ENCODE results near the gene RNASE12. TPM values are rescaled to one million over a fixed set of nuclear protein-coding genes. Genes with fewer than 3 reads are reported as not detected.
"Not testable (repeated sequence)": the region's sequence is repeated elsewhere in the genome, so short reads cannot be mapped to it uniquely, and the experiment has no call there.

Gene RNASE12
- total and polyA plus RNA-seq, 9 of the 15 experiments (the other 6 are each of a cell fraction or from before 2014, with no cell fraction given), result 0.24 TPM; not detected in 8

DNA sequence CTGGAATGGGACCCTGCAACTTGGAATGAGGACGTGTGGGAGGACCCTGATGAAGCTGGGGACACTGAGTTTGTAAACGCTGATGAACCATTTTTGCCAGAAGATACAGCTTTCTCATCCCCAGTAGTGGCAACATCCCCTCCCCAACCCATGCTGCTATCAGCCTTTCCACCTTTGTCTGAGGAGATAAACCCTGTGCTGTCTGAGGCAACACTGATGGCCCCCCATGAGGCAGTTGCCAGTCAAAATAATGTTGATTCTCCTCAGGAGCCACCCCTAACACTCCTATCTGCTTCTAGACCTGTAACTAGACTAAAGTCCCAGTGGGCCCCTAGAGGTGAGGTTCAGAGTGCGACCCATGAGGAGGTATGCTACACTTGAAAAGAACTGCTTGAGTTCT, 22.8 kb downstream of the RNASE12 start (continued):
- no peak for TF ChIP-seq STAT5B (CRISPR knock-in tag; IDR thresholded peaks at IDR 0.05)
- TF ChIP-seq CC2D1A (IDR thresholded peaks at IDR 0.05), result no peak; the same call in 1 of the 2 replicates
- TF ChIP-seq ZNF24 (IDR thresholded peaks at IDR 0.05), result no peak
- TF ChIP-seq JUND (IDR thresholded peaks at IDR 0.05; ENCODE audit: borderline replicate concordance, low read depth, low read length), result peak; percentile 23; the same call in 1 of the 2 replicates
- no peak; the same call in 2 of the 3 replicates for TF ChIP-seq JUND (tag; IDR thresholded peaks at IDR 0.05; ENCODE audit: borderline replicate concordance, low read depth, low read length)
- no peak for TF ChIP-seq POLR3A (IDR thresholded peaks at IDR 0.05; ENCODE audit: borderline replicate concordance, extremely low read depth, insufficient read depth, insufficient read length)
- TF ChIP-seq, protein P1, sequence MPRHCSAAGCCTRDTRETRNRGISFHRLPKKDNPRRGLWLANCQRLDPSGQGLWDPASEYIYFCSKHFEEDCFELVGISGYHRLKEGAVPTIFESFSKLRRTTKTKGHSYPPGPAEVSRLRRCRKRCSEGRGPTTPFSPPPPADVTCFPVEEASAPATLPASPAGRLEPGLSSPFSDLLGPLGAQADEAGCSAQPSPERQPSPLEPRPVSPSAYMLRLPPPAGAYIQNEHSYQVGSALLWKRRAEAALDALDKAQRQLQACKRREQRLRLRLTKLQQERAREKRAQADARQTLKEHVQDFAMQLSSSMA (CRISPR knock-in tag; IDR thresholded peaks at IDR 0.05), result no peak

DNA sequence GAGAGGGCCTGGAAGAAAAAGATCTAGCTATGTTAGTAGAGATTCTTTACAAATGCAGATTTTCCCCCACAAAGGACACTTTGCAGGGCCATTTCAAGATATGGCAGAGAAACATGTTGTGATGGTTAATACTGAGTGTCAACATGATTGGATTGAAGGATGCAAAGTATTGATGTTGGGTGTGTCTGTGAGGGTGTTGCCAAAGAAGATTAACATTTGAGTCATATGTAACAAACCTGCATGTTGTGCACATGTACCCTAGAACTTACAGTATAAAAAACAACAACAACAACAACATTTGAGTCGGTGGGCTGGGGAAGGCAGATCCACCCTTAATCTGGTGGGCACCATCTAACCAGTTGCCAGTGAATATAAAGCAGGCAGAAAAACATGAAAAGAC, 24.0 kb downstream of the RNASE12 start:
- CTCF ChIA-PET (ENCODE audit: low intra/inter-chr PET ratio); ATAC-seq; H3K4me3 ChIP-seq; H3K27ac ChIP-seq (ENCODE audit: extremely low read depth, low read depth, low read length); FAIRE-seq; H3K4me2 ChIP-seq (ENCODE audit: insufficient read depth, low read length); in situ Hi-C loops (cut with MboI); H2AFZ ChIP-seq (ENCODE audit: low read depth, low read length); H3K36me3 ChIP-seq (ENCODE audit: control insufficient read depth, insufficient read depth, low read length); H3K79me2 ChIP-seq (ENCODE audit: control insufficient read depth, insufficient read depth, low read length); BruUV-seq (replicated peaks); H3K9me1 ChIP-seq (ENCODE audit: control insufficient read depth, insufficient read depth, low read length); H3K9ac ChIP-seq (ENCODE audit: insufficient read depth in 1 of 2, low read depth in 2 of 2, low read length in 2 of 2); H3K27me3 ChIP-seq (ENCODE audit: control insufficient read depth in 2 of 2, insufficient read depth in 2 of 2, low read length in 2 of 2); intact Hi-C loops (cut with micrococcal nuclease); DNase-seq (ENCODE audit: extremely low read depth in 1 of 4, low spot score in 3 of 4); H3K9me3 ChIP-seq (replicated peaks; ENCODE audit: control insufficient read depth, insufficient read depth, low read depth, low read length); H3K4me1 ChIP-seq (replicated peaks in 1 of 2; ENCODE audit: control insufficient read depth in 2 of 2, insufficient read depth in 2 of 2, low read length in 2 of 2); H4K20me1 ChIP-seq (replicated peaks; ENCODE audit: control insufficient read depth, insufficient read depth, low read length): not testable (repeated sequence)
- POLR2A ChIA-PET, result interaction anchor here (0.6 kb wide), 1 partner anchor 10 kb away, joined by 3 read pairs; no protein-coding TSS in a partner anchor
- 67% methylated on average over 1 of the region's 1 CpG for WGBS (ENCODE audit: insufficient coverage, low coverage, missing lambda C conversion rate)

Measured in K562 (cell line).